ENCODE measurements around the gene SNRPD3.

Gene SNRPD3

GRCh38 chr22:24588757-24589481 is 33.1 kb downstream of the SNRPD3 start:
- ChIA-PET CTCF (no interaction called here), POLR2A (interaction anchor here (1.8 kb wide), 1 partner anchor 34 kb away, joined by 5 read pairs; the partner anchor contains the start of gene GUCD1)
- TF ChIP-seq FOXM1 (IDR thresholded peaks at IDR 0.05; ENCODE audit: borderline replicate concordance) (no peak), ARNT (IDR thresholded peaks at IDR 0.05) (no peak), NFRKB (IDR thresholded peaks at IDR 0.05) (no peak), SP1 (IDR thresholded peaks at IDR 0.05) (no peak), HDGF (IDR thresholded peaks at IDR 0.05; ENCODE audit: borderline replicate concordance) (no peak), ZNF384 (IDR thresholded peaks at IDR 0.05) (no peak), CTBP1 (IDR thresholded peaks at IDR 0.05; ENCODE audit: borderline replicate concordance) (no peak), PKNOX1 (IDR thresholded peaks at IDR 0.05) (no peak), SUZ12 (IDR thresholded peaks at IDR 0.05) (no peak), FOXA1 (IDR thresholded peaks at IDR 0.05) (no peak), FOXK2 (IDR thresholded peaks at IDR 0.05) (no peak), TARDBP (IDR thresholded peaks at IDR 0.05) (no peak), LEF1 (IDR thresholded peaks at IDR 0.05; ENCODE audit: borderline replicate concordance) (no peak), L3MBTL2 (conservative IDR thresholded peaks at IDR 0.05) (no peak), ELF4 (IDR thresholded peaks at IDR 0.05) (no peak), BHLHE40 (IDR thresholded peaks at IDR 0.05; ENCODE audit: borderline replicate concordance) (no peak)
- DNase-seq (ENCODE audit: extremely low spot score) = no peak

GRCh38 chr22:24589518-24590030 is 33.8 kb downstream of the SNRPD3 start:
- POLR2A ChIA-PET = no interaction called here
- no peak for TF ChIP-seq TARDBP (IDR thresholded peaks at IDR 0.05)
- TF ChIP-seq ELF4 (IDR thresholded peaks at IDR 0.05) = no peak
- TF ChIP-seq BHLHE40 (IDR thresholded peaks at IDR 0.05; ENCODE audit: borderline replicate concordance) = no peak
- no peak for TF ChIP-seq CTBP1 (IDR thresholded peaks at IDR 0.05; ENCODE audit: borderline replicate concordance)
- TF ChIP-seq FOXK2 (IDR thresholded peaks at IDR 0.05) = no peak
- TF ChIP-seq ZNF384 (IDR thresholded peaks at IDR 0.05) = no peak
- TF ChIP-seq NFRKB (IDR thresholded peaks at IDR 0.05) = no peak
- TF ChIP-seq PKNOX1 (IDR thresholded peaks at IDR 0.05) = no peak
- no peak for TF ChIP-seq FOXM1 (IDR thresholded peaks at IDR 0.05; ENCODE audit: borderline replicate concordance)
- TF ChIP-seq HDGF (IDR thresholded peaks at IDR 0.05; ENCODE audit: borderline replicate concordance) = no peak
- no peak for TF ChIP-seq SP1 (IDR thresholded peaks at IDR 0.05)
- no peak for TF ChIP-seq FOXA1 (IDR thresholded peaks at IDR 0.05)
- TF ChIP-seq SUZ12 (IDR thresholded peaks at IDR 0.05) = no peak
- TF ChIP-seq ARNT (IDR thresholded peaks at IDR 0.05) = no peak
- TF ChIP-seq LEF1 (IDR thresholded peaks at IDR 0.05; ENCODE audit: borderline replicate concordance) = no peak
- no peak for TF ChIP-seq L3MBTL2 (conservative IDR thresholded peaks at IDR 0.05)
- DNase-seq (ENCODE audit: extremely low spot score) = no peak
- CTCF ChIA-PET = no interaction called here

GRCh38 chr22:24590596-24591173 is 34.9 kb downstream of the SNRPD3 start:
- ChIA-PET CTCF (no interaction called here), POLR2A (interaction anchor here (1.3 to 1.8 kb wide), 2 partner anchors 9 to 11 kb away, joined by 3 to 8 read pairs; no protein-coding TSS in a partner anchor)
- DNase-seq (ENCODE audit: extremely low spot score) = no peak
- TF ChIP-seq FOXM1 (IDR thresholded peaks at IDR 0.05; ENCODE audit: borderline replicate concordance) (no peak), TARDBP (IDR thresholded peaks at IDR 0.05) (no peak), ARNT (IDR thresholded peaks at IDR 0.05) (no peak), HDGF (IDR thresholded peaks at IDR 0.05; ENCODE audit: borderline replicate concordance) (no peak), ELF4 (IDR thresholded peaks at IDR 0.05) (no peak), LEF1 (IDR thresholded peaks at IDR 0.05; ENCODE audit: borderline replicate concordance) (no peak), ZNF384 (IDR thresholded peaks at IDR 0.05) (no peak), PKNOX1 (IDR thresholded peaks at IDR 0.05) (no peak), BHLHE40 (IDR thresholded peaks at IDR 0.05; ENCODE audit: borderline replicate concordance) (no peak)

- CTCF ChIA-PET = no interaction called here
- DNase-seq (ENCODE audit: extremely low spot score) = no peak
- POLR2A ChIA-PET = interaction anchor here (1.3 to 3.1 kb wide), 3 partner anchors 7 to 12 kb away, joined by 3 to 14 read pairs (median 8); no protein-coding TSS in a partner anchor
- no peak for TF ChIP-seq HDGF (IDR thresholded peaks at IDR 0.05; ENCODE audit: borderline replicate concordance)
- no peak for TF ChIP-seq TARDBP (IDR thresholded peaks at IDR 0.05)
- TF ChIP-seq FOXK2 (IDR thresholded peaks at IDR 0.05) = no peak
- no peak for TF ChIP-seq BHLHE40 (IDR thresholded peaks at IDR 0.05; ENCODE audit: borderline replicate concordance)
- TF ChIP-seq ARNT (IDR thresholded peaks at IDR 0.05) = no peak
- no peak for TF ChIP-seq PKNOX1 (IDR thresholded peaks at IDR 0.05)
- TF ChIP-seq L3MBTL2 (conservative IDR thresholded peaks at IDR 0.05) = no peak
- no peak for TF ChIP-seq FOXM1 (IDR thresholded peaks at IDR 0.05; ENCODE audit: borderline replicate concordance)
- TF ChIP-seq LEF1 (IDR thresholded peaks at IDR 0.05; ENCODE audit: borderline replicate concordance) = no peak
- no peak for TF ChIP-seq SP1 (IDR thresholded peaks at IDR 0.05)
- TF ChIP-seq SUZ12 (IDR thresholded peaks at IDR 0.05) = no peak
- no peak for TF ChIP-seq FOXA1 (IDR thresholded peaks at IDR 0.05)
- no peak for TF ChIP-seq ZNF384 (IDR thresholded peaks at IDR 0.05)
- no peak for TF ChIP-seq CTBP1 (IDR thresholded peaks at IDR 0.05; ENCODE audit: borderline replicate concordance)
These were observed 35.6 kb downstream of the SNRPD3 start for GRCh38 chr22:24591286-24591830.
